ENCODE measurements around the gene HOXD1.

Gene HOXD1

GRCh38 chr2:176162911-176163671, 25.4 kb upstream of the HOXD1 start:
- no peak overlapping the region for H3K4me3 ChIP-seq (ENCODE audit: control insufficient read depth, low read depth, low read length)
- DNase-seq (ENCODE audit: low read depth): no peak
- TF ChIP-seq CTCF (conservative IDR thresholded peaks at IDR 0.05; ENCODE audit: control insufficient read depth, insufficient read depth, low read depth, low read length): no peak

GRCh38 chr2:176163672-176164056, 24.8 kb upstream of the HOXD1 start:
- H3K4me3 ChIP-seq (ENCODE audit: control insufficient read depth, low read depth, low read length): no peak overlapping the region
- no peak for TF ChIP-seq CTCF (conservative IDR thresholded peaks at IDR 0.05; ENCODE audit: control insufficient read depth, insufficient read depth, low read depth, low read length)
- DNase-seq (ENCODE audit: low read depth): no peak

- no peak overlapping the region for H3K4me3 ChIP-seq (ENCODE audit: control insufficient read depth, low read depth, low read length)
- no peak for TF ChIP-seq CTCF (conservative IDR thresholded peaks at IDR 0.05; ENCODE audit: control insufficient read depth, insufficient read depth, low read depth, low read length)
- DNase-seq (ENCODE audit: low read depth): no peak
These were observed 24.3 kb upstream of the HOXD1 start for GRCh38 chr2:176164201-176164600.

- TF ChIP-seq CTCF (conservative IDR thresholded peaks at IDR 0.05; ENCODE audit: control insufficient read depth, insufficient read depth, low read depth, low read length): no peak
- H3K4me3 ChIP-seq (ENCODE audit: control insufficient read depth, low read depth, low read length): no peak overlapping the region
- DNase-seq (ENCODE audit: low read depth): no peak
These were observed 23.7 kb upstream of the HOXD1 start for GRCh38 chr2:176164611-176165369.

GRCh38 chr2:176165370-176166050, 23.0 kb upstream of the HOXD1 start:
- TF ChIP-seq CTCF (conservative IDR thresholded peaks at IDR 0.05; ENCODE audit: control insufficient read depth, insufficient read depth, low read depth, low read length): no peak
- no peak for DNase-seq (ENCODE audit: low read depth)
- no peak overlapping the region for H3K4me3 ChIP-seq (ENCODE audit: control insufficient read depth, low read depth, low read length)

- peak; percentile 43 for DNase-seq (ENCODE audit: low read depth)
- no peak overlapping the region for H3K4me3 ChIP-seq (ENCODE audit: control insufficient read depth, low read depth, low read length)
- no peak for TF ChIP-seq CTCF (conservative IDR thresholded peaks at IDR 0.05; ENCODE audit: control insufficient read depth, insufficient read depth, low read depth, low read length)
These were observed 22.2 kb upstream of the HOXD1 start for GRCh38 chr2:176166272-176166671.
